A549 (cell line): Measurements from ENCODE around the gene TBC1D25.

Source experiments
- CEBPB ChIP-seq, 2 experiments: fragments of >200 bp in 1 of 2; sonication (Bioruptor Twin) in 1 of 2; formaldehyde crosslinking in 1 of 2; IDR thresholded peaks; 2 replicates each; pipeline ENCODE4 v1.6.1; 2012 to 2016
- CHD2 ChIP-seq: fragments of 150-350 bp; IDR thresholded peaks from 2 replicates; pipeline ENCODE4 v1.6.1; 2014; ENCODE audit warnings: low read length; ENCODE audit not compliant: partially characterized antibody
- NFE2L2 ChIP-seq: fragments of 150-350 bp; conservative IDR thresholded peaks from 2 replicates; pipeline ENCODE4 v1.6.1; 2014; ENCODE audit warnings: low read length
- POLR2AphosphoS2 ChIP-seq: conservative IDR thresholded peaks from 2 replicates; pipeline ENCODE4 v1.6.1; 2012; ENCODE audit warnings: low read length, improper control_type of control experiment, inconsistent platforms
- TF ChIP-seq, protein P1 (sequence below): IDR thresholded peaks from 2 replicates; pipeline ENCODE4 v1.6.1; 2012
- TF ChIP-seq, protein P2 (sequence below): fragments of >200 bp; sonication (Bioruptor Twin); formaldehyde crosslinking; IDR thresholded peaks from 3 replicates; pipeline ENCODE4 v1.5.1; 2016
- TF ChIP-seq, protein P3 (sequence below): fragments of 200-600 bp; sonication (generic); IDR thresholded peaks from 2 replicates; pipeline ENCODE4 v1.6.1; 2016; ENCODE audit warnings: antibody characterized with exemption, mild to moderate bottlenecking, moderate library complexity

DNA sequence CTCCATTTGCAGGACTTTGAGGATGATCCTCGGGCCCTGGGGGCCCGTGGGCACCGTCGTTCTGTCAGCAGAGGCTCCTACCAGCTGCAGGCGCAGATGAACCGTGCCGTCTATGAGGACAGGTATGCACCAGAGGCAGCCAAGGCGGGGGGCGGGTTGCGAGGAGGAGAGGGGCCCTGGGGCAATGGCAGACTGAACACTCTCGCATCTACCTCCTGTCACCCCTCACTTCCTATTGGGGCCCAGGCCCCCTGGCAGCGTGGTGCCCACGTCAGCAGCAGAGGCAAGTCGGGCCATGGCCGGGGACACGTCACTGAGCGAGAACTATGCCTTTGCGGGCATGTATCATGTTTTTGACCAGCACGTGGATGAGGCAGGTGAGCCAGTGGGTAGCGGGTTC, 59.8 kb downstream of the TBC1D25 start:
- TF ChIP-seq, protein P1, sequence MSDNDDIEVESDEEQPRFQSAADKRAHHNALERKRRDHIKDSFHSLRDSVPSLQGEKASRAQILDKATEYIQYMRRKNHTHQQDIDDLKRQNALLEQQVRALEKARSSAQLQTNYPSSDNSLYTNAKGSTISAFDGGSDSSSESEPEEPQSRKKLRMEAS = no peak
- TF ChIP-seq, protein P2, sequence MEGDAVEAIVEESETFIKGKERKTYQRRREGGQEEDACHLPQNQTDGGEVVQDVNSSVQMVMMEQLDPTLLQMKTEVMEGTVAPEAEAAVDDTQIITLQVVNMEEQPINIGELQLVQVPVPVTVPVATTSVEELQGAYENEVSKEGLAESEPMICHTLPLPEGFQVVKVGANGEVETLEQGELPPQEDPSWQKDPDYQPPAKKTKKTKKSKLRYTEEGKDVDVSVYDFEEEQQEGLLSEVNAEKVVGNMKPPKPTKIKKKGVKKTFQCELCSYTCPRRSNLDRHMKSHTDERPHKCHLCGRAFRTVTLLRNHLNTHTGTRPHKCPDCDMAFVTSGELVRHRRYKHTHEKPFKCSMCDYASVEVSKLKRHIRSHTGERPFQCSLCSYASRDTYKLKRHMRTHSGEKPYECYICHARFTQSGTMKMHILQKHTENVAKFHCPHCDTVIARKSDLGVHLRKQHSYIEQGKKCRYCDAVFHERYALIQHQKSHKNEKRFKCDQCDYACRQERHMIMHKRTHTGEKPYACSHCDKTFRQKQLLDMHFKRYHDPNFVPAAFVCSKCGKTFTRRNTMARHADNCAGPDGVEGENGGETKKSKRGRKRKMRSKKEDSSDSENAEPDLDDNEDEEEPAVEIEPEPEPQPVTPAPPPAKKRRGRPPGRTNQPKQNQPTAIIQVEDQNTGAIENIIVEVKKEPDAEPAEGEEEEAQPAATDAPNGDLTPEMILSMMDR = no peak
- TF ChIP-seq NFE2L2 = no peak
- TF ChIP-seq, protein P3, sequence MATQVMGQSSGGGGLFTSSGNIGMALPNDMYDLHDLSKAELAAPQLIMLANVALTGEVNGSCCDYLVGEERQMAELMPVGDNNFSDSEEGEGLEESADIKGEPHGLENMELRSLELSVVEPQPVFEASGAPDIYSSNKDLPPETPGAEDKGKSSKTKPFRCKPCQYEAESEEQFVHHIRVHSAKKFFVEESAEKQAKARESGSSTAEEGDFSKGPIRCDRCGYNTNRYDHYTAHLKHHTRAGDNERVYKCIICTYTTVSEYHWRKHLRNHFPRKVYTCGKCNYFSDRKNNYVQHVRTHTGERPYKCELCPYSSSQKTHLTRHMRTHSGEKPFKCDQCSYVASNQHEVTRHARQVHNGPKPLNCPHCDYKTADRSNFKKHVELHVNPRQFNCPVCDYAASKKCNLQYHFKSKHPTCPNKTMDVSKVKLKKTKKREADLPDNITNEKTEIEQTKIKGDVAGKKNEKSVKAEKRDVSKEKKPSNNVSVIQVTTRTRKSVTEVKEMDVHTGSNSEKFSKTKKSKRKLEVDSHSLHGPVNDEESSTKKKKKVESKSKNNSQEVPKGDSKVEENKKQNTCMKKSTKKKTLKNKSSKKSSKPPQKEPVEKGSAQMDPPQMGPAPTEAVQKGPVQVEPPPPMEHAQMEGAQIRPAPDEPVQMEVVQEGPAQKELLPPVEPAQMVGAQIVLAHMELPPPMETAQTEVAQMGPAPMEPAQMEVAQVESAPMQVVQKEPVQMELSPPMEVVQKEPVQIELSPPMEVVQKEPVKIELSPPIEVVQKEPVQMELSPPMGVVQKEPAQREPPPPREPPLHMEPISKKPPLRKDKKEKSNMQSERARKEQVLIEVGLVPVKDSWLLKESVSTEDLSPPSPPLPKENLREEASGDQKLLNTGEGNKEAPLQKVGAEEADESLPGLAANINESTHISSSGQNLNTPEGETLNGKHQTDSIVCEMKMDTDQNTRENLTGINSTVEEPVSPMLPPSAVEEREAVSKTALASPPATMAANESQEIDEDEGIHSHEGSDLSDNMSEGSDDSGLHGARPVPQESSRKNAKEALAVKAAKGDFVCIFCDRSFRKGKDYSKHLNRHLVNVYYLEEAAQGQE = no peak
- TF ChIP-seq CHD2 = no peak
- TF ChIP-seq CEBPB (IDR thresholded peaks at IDR 0.05) = no peak
- TF ChIP-seq POLR2AphosphoS2 = no peak
